ENCODE measurements around the gene BTBD1. TPM values are rescaled to one million over a fixed set of nuclear protein-coding genes. Genes with fewer than 3 reads are reported as not detected.

BTBD1 gene
- total RNA-seq, 1 donor from 2014 or later: 62.7 TPM

DNA sequence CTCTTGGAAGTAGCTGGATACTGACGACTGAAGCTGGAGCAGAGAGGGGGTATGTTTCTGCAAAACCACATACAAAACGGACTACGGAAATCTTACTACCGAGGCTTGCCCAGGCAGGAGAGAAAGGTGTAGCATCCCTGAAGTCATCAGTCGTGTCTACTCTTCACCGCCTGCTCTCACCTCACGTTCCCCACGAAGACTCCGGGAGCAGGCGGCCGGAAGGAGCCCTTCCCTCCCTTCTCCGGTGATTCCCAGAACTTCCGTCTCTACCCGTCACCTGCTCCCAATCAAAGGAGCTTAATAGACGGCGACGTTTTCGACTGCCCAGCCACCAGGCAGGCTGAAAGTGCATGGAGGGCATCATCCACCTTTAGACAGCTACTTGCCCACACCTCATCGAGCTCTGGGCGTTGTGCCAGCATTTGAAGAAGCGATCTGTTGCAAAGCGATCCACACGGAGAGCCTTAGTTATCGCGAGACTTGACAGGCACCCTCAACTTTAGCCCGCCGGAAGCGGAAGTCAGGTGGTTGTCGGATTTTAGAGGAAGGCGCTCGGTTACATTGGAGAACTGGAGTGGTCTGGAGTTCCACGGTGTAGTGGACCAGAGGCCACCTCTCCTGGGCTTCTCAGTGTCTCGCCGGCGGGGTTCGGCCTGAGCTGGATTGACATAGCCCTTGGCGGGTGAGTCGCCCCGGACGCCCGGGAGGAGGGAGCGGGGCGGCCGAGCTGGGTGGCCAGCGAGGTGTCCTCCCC, 81.2 kb downstream of the BTBD1 start, which contains the start of gene RAMAC:
Gene RAMAC (plus strand): TSS at position 523 of the 754 bp plus-strand sequence. CDS start 2,809 bp downstream, outside the sequence.
- peak; percentile 97 for DNase-seq
- Mint-ChIP-seq H3K27me3 (no peaks in the 10 kb centered on the region), H3K4me3 (peak within 1 kb of the TSS; percentile 97), H3K36me3 (ENCODE audit: low read depth) (peaks cover 27% of the 10 kb centered on the region), H3K9me3 (no peaks in the 10 kb centered on the region), H3K4me1 (peaks cover 27% of the 10 kb centered on the region), H3K27ac (peak within 1 kb of the TSS; percentile 95)
- intact Hi-C loops (cut with micrococcal nuclease): loop anchor here (1.0 to 5.0 kb wide), 6 partner anchors 15 to 444 kb away; partner anchors contain the start of genes HOMER2 and RPS17

DNA sequence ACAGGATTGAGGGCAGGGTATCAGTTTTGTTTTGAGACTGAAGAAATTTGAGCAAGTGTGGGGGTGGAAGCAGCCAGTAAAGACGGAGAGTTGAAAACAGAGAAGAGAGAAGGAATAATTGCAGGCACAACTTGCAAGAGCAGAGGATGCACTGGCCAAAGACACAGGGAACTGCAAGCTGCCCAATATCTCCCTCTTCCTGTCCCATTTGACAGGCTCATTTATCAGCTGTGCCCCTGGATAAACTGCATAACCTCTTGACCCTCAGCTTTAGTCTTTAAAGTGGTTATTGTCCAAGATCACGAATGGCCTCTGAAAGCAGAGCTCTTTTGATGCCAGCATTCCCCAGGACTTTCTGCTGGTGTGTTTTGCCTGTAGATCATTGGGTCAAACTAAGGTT, 86.1 kb downstream of the BTBD1 start:
- intact Hi-C loops (cut with micrococcal nuclease): no loop called here
- H3K4me1 Mint-ChIP-seq: peaks cover 16% of the 10 kb centered on the region
- no peaks in the 10 kb centered on the region for H3K9me3 Mint-ChIP-seq
- H3K36me3 Mint-ChIP-seq (ENCODE audit: low read depth): peaks cover 3% of the 10 kb centered on the region
- no peak for DNase-seq
- no peaks in the 10 kb centered on the region for H3K27me3 Mint-ChIP-seq
- no peak overlapping the region for H3K4me3 Mint-ChIP-seq
- no peak overlapping the region for H3K27ac Mint-ChIP-seq

DNA sequence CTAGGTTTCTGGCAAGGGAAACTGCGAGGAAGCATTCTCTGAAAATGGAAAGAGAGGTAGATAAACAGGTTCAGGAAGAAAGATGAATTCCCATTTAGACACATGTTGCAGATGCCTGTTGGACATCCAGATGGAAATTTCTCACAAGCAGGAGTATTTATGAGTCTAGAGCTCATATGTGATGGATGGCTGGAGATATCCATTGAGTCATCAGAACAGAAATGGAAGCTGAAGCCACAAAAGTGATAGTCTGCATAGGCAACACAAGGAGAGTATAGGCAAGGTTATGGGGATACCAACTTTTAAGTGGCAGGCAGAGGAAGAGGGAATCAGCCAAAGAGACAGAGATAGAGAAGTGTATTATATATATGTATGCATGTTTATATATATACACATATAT, 87.3 kb downstream of the BTBD1 start:
- Mint-ChIP-seq H3K9me3 (no peaks in the 10 kb centered on the region), H3K36me3 (ENCODE audit: low read depth) (peaks cover 3% of the 10 kb centered on the region), H3K4me1 (peaks cover 6% of the 10 kb centered on the region), H3K4me3 (no peak overlapping the region), H3K27ac (no peak overlapping the region), H3K27me3 (peaks cover 7% of the 10 kb centered on the region)
- DNase-seq: no peak
- intact Hi-C loops (cut with micrococcal nuclease): no loop called here

DNA sequence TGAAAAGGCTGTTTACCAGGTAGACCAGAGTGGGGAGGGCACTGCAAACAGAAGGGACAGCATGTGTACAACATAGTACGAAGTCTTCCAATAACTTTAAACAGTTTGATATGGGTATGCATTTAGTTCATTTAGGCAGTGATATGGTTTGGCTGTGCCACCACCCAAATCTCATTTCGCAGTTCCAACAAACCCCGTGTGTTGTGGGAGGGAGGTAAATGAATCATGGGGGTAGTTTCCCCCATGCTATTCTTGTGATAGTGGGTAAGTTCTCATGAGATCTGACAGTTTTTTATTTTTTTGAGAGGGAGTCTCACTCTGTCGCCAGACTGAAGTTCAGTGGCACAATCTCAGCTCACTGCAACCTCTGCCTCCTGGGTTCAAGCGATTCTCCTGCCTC, 88.6 kb downstream of the BTBD1 start:
- intact Hi-C loops (cut with micrococcal nuclease): no loop called here

DNA sequence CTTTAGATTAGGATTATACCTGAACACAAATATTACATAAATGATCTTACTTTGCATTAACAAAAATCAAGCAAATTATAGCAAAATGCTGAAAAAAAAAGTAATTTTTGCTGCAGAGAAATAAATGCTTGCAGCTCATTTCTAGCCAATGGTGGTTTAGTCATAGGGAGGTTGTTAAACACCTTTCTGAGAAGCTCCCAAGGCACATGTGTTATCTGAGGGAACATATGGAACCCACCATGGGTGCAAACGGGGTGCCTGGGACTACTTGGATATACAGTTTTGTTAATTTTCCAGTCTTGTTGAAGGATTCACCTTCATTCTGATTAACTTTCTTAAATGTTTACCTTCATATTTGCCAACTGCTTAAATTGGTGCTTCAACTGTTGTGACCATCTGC, 90.0 kb downstream of the BTBD1 start:
- DNase-seq: no peak
- H3K4me3 Mint-ChIP-seq: no peak overlapping the region
- H3K9me3 Mint-ChIP-seq: no peaks in the 10 kb centered on the region
- intact Hi-C loops (cut with micrococcal nuclease): no loop called here
- no peak overlapping the region for H3K27ac Mint-ChIP-seq
- H3K27me3 Mint-ChIP-seq: peaks cover 7% of the 10 kb centered on the region
- H3K36me3 Mint-ChIP-seq (ENCODE audit: low read depth): peaks cover 3% of the 10 kb centered on the region
- peaks cover 3% of the 10 kb centered on the region for H3K4me1 Mint-ChIP-seq

More for the DNA sequence above, 88.6 kb downstream of the BTBD1 start:
- no peaks in the 10 kb centered on the region for H3K9me3 Mint-ChIP-seq
- peaks cover 4% of the 10 kb centered on the region for H3K4me1 Mint-ChIP-seq
- peaks cover 3% of the 10 kb centered on the region for H3K36me3 Mint-ChIP-seq (ENCODE audit: low read depth)
- H3K4me3 Mint-ChIP-seq: no peak overlapping the region
- H3K27ac Mint-ChIP-seq: no peak overlapping the region
- no peak for DNase-seq
- peaks cover 7% of the 10 kb centered on the region for H3K27me3 Mint-ChIP-seq

DNA sequence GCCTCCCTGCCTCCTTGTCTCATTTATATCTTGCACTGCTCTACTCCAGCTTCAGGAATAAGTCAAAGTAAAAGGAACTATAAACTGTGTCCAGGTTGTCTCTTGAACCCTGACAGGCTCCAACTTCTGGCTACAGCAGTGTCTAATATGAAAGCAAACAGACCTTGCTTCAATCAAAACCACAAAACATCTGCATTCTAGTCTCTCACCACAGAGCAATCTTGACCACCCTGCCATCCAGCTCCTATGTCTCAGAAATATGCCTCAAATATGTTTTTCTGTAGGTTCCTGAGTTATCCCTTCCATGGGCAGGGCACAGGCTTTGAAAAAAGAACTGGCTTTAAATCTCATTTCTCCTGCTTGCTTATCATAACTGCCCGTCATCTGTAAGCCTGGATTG, 94.1 kb downstream of the BTBD1 start:
- no peak overlapping the region for H3K4me3 Mint-ChIP-seq
- H3K27ac Mint-ChIP-seq: no peak overlapping the region
- H3K4me1 Mint-ChIP-seq: no peaks in the 10 kb centered on the region
- H3K9me3 Mint-ChIP-seq: no peaks in the 10 kb centered on the region
- H3K36me3 Mint-ChIP-seq (ENCODE audit: low read depth): peaks cover 3% of the 10 kb centered on the region
- no peak for DNase-seq
- intact Hi-C loops (cut with micrococcal nuclease): no loop called here
- peaks cover 22% of the 10 kb centered on the region for H3K27me3 Mint-ChIP-seq

DNA sequence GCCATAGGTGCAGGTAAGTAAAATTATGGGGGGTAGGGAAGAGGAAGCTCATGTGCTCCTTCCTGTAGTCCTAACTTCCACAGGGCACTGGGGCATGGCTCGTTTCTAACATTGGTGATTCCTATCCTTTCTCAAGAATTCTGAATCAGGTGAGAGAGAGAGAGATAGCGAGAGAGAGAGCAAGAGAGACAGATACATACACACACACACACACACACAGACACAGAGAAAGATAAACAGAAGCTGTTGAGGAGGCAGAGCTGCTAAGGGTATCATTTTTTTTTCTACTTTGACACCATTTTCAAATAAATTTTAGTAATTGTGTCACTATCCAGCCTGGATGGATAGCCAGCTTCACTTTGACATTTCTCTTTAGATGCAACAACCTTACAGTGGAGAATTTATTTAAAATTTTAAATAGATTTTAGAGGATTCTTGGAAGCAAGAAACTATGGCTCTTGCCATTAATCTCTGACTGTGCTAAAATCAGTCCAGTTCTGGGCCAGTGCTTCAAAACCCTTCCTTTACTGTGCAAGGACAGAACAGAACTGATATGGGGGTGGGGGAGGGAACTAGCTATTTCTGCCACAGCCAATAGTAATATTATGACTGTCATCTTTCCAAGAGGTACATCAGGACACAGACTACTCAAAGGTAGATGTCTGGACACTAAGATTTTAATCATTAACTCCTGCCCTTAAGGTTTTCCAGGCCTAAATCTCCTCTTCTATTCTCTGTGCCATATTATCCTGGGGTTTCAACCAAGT, 95.7 kb downstream of the BTBD1 start:
- H3K36me3 Mint-ChIP-seq (ENCODE audit: low read depth): no peaks in the 10 kb centered on the region
- no peak overlapping the region for H3K27ac Mint-ChIP-seq
- intact Hi-C loops (cut with micrococcal nuclease): no loop called here
- no peak overlapping the region for H3K4me3 Mint-ChIP-seq
- H3K9me3 Mint-ChIP-seq: no peaks in the 10 kb centered on the region
- H3K27me3 Mint-ChIP-seq: peaks cover 22% of the 10 kb centered on the region
- peaks cover 8% of the 10 kb centered on the region for H3K4me1 Mint-ChIP-seq
- DNase-seq: no peak

DNA sequence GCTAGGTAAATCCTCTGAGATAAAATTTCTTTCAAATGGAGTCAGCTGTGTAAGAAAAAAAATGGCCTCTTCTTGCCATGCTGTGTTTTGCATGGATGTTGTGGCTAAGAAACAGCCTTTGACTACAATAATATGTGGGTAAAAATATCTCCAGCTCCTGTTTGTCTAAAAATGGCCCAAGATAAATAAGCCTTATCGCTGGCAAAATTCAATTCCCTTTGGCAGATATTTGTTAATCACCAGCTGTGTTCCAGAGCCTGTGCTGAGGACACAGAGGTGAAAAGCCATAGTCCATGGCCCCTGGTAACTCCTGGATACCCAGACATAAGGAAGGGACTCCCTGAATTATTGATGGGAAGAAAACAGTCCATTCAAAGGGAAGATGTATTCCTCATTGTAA, 96.4 kb downstream of the BTBD1 start:
- intact Hi-C loops (cut with micrococcal nuclease): no loop called here
- H3K36me3 Mint-ChIP-seq (ENCODE audit: low read depth): no peaks in the 10 kb centered on the region

DNA sequence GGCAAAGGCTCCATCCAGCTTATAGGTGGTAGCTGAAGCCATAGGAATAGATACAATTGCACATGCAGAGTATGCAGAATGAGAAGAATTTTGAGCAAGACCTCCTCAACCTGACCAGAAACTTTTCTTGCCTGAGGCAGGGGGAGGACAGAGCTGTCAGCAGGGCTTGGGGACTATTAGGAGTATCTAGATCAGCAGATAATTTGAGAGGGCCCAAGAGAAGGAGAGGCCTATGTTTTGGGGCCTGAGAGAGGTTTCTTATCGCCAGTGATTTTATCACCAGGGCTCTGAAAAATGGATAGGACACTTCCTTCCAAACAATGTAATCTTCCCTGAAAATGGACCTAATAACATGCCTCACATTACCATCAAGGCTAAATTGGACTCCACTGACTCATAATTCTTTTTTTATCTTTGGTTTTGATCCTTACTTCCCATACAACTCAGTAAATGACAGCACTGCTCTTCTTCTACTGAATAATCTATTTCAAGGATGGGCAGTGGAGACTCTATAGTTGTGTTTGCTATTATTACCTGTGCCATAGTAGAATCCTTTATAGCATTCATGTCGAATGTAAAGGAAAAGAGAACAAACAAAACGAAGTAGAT, 96.9 kb downstream of the BTBD1 start:
- intact Hi-C loops (cut with micrococcal nuclease): no loop called here
- H3K27ac Mint-ChIP-seq: no peak overlapping the region

More for the DNA sequence above, 96.4 kb downstream of the BTBD1 start:
- no peak for DNase-seq
- Mint-ChIP-seq H3K27ac (no peak overlapping the region), H3K4me3 (no peak overlapping the region), H3K4me1 (peaks cover 14% of the 10 kb centered on the region), H3K9me3 (no peaks in the 10 kb centered on the region), H3K27me3 (peaks cover 22% of the 10 kb centered on the region)

DNA sequence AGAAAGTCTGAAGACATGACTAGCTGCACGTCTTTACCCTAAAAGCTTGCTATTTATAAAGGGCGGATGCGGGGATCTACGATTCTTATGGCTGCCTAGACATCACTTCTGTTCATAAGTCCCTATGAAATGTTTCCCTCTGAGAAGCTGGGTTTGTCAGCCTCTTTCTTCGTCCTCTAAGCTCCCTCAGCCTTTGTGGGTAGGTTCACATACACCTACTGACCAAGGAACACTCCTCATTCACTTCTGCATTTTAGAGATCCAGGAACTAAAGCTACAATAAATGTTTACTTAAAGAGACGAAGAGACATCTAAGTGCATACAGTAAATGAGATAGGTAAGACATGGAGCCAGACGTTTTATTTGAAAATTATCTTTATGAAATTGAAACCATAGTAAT, 97.7 kb downstream of the BTBD1 start:
- intact Hi-C loops (cut with micrococcal nuclease): no loop called here
- H3K4me1 Mint-ChIP-seq: peaks cover 14% of the 10 kb centered on the region
- DNase-seq: no peak
- H3K27me3 Mint-ChIP-seq: peaks cover 16% of the 10 kb centered on the region
- H3K4me3 Mint-ChIP-seq: no peak overlapping the region
- no peaks in the 10 kb centered on the region for H3K36me3 Mint-ChIP-seq (ENCODE audit: low read depth)
- H3K27ac Mint-ChIP-seq: no peak overlapping the region
- H3K9me3 Mint-ChIP-seq: no peaks in the 10 kb centered on the region

More for the DNA sequence above, 96.9 kb downstream of the BTBD1 start:
- no peak for DNase-seq
- Mint-ChIP-seq H3K36me3 (ENCODE audit: low read depth) (no peaks in the 10 kb centered on the region), H3K4me1 (peaks cover 14% of the 10 kb centered on the region), H3K27me3 (peaks cover 18% of the 10 kb centered on the region), H3K4me3 (no peak overlapping the region), H3K9me3 (no peaks in the 10 kb centered on the region)

DNA sequence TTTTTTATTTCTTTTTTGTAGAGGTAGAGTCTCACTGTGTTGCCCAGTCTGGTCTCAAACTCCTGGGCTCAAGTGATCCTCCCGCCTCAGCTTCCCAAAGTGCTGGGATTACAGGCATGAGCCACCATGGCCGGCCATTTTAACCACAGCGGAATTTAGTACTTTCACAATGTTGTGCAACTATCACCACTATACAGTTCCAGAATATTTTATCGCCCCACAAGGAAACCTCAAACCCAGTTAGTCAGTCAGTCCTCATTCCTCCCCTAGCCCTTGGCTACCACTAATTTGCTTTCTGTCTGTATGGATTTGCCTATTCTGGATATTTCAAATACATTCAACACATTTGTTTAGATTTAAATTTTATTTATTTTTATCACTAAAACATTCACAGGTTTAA, 99.0 kb downstream of the BTBD1 start:
- H3K27me3 Mint-ChIP-seq: peaks cover 26% of the 10 kb centered on the region
- no peaks in the 10 kb centered on the region for H3K36me3 Mint-ChIP-seq (ENCODE audit: low read depth)
- DNase-seq: no peak
- H3K27ac Mint-ChIP-seq: no peak overlapping the region
- no peaks in the 10 kb centered on the region for H3K9me3 Mint-ChIP-seq
- intact Hi-C loops (cut with micrococcal nuclease): no loop called here
- peaks cover 14% of the 10 kb centered on the region for H3K4me1 Mint-ChIP-seq
- H3K4me3 Mint-ChIP-seq: no peak overlapping the region

DNA sequence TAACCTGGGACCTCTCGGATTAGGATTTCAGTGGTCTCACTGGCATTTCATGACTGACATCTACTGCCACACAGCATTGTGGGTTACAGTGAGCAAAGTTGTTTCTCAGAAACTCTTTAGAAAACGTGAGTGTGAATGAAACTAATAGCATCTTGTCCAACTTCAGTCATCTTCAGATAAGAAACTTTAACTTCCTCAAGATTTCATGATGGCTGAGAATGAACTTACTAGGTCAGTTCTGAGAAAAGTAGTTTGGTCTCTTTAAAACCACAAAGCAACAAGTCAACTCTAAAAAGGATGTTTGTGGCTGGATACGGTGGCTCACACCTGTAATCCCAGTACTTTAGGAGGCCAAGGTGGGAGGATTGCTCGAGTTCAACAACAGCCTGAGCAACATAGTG, 100.4 kb downstream of the BTBD1 start:
- Mint-ChIP-seq H3K27ac (no peak overlapping the region), H3K9me3 (no peaks in the 10 kb centered on the region), H3K4me3 (no peak overlapping the region), H3K4me1 (peaks cover 14% of the 10 kb centered on the region), H3K27me3 (peaks cover 29% of the 10 kb centered on the region), H3K36me3 (ENCODE audit: low read depth) (no peaks in the 10 kb centered on the region)
- intact Hi-C loops (cut with micrococcal nuclease): loop anchor here (1.0 kb wide), 1 partner anchor 16 kb away; no protein-coding TSS in a partner anchor
- peak; percentile 72 for DNase-seq
